HAP-1 (cell line): ENCODE measurements around the gene DIRAS2.
"Not testable (repeated sequence)": the region's sequence is repeated elsewhere in the genome, so short reads cannot be mapped to it uniquely, and the experiment has no call there.

Experiments used
- DNase-seq, 2 experiments: peaks; one replicate each; pipeline ENCODE4 v3.0.0-alpha.2; 2016 to 2020; ENCODE audit warnings: low spot score in 2 of 2
- H3K27me3 ChIP-seq: fragments of 250-450 bp; sonication (Bioruptor Pico); 2 replicates; pipeline ENCODE4 v1.5.1; 2020; ENCODE audit warnings: low read depth, mild to moderate bottlenecking, moderate library complexity
- H3K36me3 ChIP-seq: fragments of 250-450 bp; sonication (Bioruptor Pico); replicated peaks from 2 replicates; pipeline ENCODE4 v1.5.1; 2020; ENCODE audit warnings: mild to moderate bottlenecking
- H3K4me1 ChIP-seq: fragments of 250-450 bp; sonication (Bioruptor Pico); 2 replicates; pipeline ENCODE4 v1.5.1; 2020; ENCODE audit warnings: mild to moderate bottlenecking
- H3K4me3 ChIP-seq: fragments of 250-450 bp; sonication (Bioruptor Pico); 2 replicates; pipeline ENCODE4 v1.5.1; 2020; ENCODE audit warnings: mild to moderate bottlenecking, moderate library complexity
- H3K9me3 ChIP-seq: fragments of 250-450 bp; sonication (Bioruptor Pico); 2 replicates; pipeline ENCODE4 v1.5.1; 2020; ENCODE audit warnings: mild to moderate bottlenecking, moderate library complexity
- in situ Hi-C: fragments of 300-500 bp; cut with MboI; formaldehyde crosslinking; loops from 3 replicates; pipeline ENCODE4 v1.14.3; 2020; ENCODE audit warnings: low sequenced_read_pairs, inconsistent platforms, mixed read lengths

The DIRAS2 gene, protein sequence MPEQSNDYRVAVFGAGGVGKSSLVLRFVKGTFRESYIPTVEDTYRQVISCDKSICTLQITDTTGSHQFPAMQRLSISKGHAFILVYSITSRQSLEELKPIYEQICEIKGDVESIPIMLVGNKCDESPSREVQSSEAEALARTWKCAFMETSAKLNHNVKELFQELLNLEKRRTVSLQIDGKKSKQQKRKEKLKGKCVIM

DNA sequence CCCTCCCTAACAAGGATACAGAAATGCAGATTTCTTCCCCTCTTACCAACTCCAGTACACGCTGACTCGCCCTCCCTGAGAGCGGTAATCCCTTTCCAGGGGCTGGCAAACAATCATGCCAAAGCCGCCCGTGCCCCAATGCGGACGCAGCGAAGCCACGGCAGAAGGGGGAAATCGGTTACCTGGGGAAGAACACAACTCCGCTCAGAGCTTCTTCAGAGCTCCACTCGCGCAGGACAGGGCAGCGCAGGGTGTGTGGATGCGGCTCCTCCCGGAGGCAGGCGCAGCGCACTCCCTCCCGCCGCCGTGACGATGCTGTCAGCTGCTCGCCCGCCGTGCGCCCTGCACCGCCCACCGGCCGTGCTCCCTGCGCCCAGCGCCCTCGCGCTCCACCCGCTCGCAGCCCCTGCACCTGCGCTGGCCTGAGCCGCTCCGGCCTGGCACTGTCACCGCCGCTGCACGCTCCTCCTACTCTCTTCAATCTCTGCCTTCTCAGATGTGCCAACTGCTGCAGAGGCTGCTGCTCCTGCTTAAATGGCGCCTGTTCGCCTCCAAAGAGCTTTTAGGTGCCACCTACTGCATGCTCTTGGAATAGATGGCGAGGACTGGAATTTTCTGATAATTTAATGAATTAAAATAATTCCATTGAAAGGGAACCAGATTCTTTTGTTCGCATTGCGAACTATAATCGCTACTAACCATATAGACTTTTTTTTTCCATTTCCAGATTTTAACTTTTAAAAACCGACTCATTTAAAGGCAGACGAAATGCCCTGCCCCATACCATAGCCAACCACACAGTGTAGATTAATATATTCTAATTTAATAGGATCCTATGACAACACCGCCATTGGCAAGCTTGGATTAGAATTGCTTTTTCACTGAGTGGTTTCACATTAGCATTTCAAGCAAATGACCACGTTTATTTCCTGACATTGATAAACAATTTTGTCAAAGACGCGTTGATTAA is at the start of gene DIRAS2:
Gene DIRAS2 (minus strand): TSS at position 255 of the 970 bp plus-strand sequence. CDS start 28,997 bp downstream, outside the sequence.
- no peaks in the 10 kb centered on the region for H3K4me1 ChIP-seq
- no peaks in the 10 kb centered on the region for H3K36me3 ChIP-seq
- peak in 1 of 2 experiments; percentile 10 for DNase-seq
- in situ Hi-C loops, result no loop called here
- no peaks in the 10 kb centered on the region for H3K9me3 ChIP-seq
- H3K27me3 ChIP-seq, result peaks cover 16% of the 10 kb centered on the region
- H3K4me3 ChIP-seq, result no peak within 1 kb of the TSS

DNA sequence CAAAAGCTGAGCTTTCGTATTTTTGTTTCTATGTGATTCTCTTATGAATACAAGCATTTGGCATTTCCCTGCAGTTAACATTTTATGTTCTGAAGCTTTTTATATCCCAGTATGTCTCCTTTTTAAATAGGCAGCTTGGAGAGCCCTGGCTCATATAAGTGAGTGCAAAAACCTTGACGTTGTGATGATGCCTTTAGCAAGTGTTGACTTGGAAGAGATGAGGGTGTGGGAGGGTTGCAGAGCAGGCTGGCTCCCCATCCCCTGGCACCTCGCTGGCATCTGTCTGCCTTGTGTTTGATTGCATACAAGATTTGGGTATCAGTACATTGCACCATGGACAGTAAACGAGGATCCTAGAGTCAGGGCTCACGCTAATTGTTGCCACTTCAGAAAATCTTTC is 42.1 kb upstream of the DIRAS2 start:
- Histone ChIP-seq H3K27me3 (no peaks in the 10 kb centered on the region), H3K4me1 (no peaks in the 10 kb centered on the region), H3K36me3 (no peaks in the 10 kb centered on the region), H3K9me3 (no peaks in the 10 kb centered on the region), H3K4me3 (no peak overlapping the region)
- DNase-seq, result no peak
- in situ Hi-C loops, result no loop called here

DNA sequence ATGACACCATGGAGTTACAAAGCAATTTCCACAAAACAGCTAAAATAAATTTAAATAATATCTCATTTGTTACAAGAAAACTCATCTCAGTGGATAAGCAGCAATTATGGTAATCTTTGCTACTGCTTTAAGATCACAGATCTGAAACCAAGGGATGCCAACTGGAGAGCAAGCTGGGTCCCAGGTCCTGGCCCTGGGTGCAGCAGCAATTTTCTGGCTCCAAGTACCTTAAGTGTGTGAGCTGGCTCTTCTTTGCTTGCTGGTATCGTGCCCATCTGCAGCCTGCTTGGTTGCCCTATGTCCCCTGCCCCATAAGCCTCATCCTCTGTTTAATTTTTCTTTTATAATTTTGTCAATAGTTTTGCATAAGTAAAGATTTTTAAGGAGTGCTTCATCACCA is 41.5 kb upstream of the DIRAS2 start:
- H3K36me3 ChIP-seq, result no peaks in the 10 kb centered on the region
- H3K4me1 ChIP-seq, result no peaks in the 10 kb centered on the region
- no peak for DNase-seq
- no peak overlapping the region for H3K4me3 ChIP-seq
- no peaks in the 10 kb centered on the region for H3K9me3 ChIP-seq
- no peaks in the 10 kb centered on the region for H3K27me3 ChIP-seq
- in situ Hi-C loops, result no loop called here

DNA sequence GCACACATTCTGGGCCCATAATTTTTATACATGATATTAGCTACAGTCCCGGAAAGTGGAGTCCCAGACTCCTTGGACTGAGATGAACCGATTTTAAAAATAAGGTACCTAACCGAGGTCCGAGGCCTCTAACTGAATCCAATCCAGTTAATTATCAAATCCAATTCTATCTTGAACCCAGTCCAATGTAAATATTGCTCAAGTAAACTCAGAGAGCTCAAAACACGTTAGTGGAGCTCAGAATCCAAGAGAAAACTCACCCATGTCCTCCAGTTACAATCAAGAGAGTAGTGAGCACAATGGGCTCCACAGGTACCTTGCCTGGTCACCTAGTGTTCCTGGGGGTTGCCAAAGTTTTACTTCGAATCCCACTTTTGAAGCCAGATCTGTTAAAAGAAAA is 37.9 kb upstream of the DIRAS2 start:
- in situ Hi-C loops, result no loop called here
- H3K4me1 ChIP-seq, result no peaks in the 10 kb centered on the region
- no peaks in the 10 kb centered on the region for H3K27me3 ChIP-seq
- no peaks in the 10 kb centered on the region for H3K9me3 ChIP-seq
- no peaks in the 10 kb centered on the region for H3K36me3 ChIP-seq
- DNase-seq, result no peak
- H3K4me3 ChIP-seq, result no peak overlapping the region

DNA sequence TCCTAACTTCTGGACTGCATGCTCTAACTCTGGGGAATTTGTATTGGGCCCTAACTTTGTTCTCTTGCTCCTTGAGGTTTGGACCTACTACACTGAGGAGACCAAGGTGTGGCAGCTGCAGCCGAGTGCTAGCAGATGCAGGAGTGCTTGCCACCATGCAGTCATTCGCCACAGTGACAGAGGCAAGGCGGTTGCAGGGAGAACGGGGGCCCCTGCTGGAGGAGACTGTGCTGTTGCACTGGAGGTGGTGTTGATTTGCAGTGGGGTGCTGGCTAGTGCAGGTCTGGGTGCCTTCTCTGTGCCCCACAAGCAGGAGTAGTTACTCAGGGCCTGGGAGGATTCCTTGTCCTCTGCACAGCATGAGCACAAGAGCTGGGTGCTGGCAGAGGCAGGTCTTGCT is 22.4 kb upstream of the DIRAS2 start:
- no peak for DNase-seq
- H3K36me3 ChIP-seq, result no peaks in the 10 kb centered on the region
- H3K4me3 ChIP-seq, result no peak overlapping the region
- H3K9me3 ChIP-seq, result no peaks in the 10 kb centered on the region
- no peaks in the 10 kb centered on the region for H3K27me3 ChIP-seq
- no peaks in the 10 kb centered on the region for H3K4me1 ChIP-seq
- in situ Hi-C loops, result no loop called here

- H3K4me1 ChIP-seq, result no peaks in the 10 kb centered on the region
- H3K9me3 ChIP-seq, result no peaks in the 10 kb centered on the region
- no peaks in the 10 kb centered on the region for H3K36me3 ChIP-seq
- peak in 1 of 2 experiments; percentile 3 for DNase-seq
- H3K4me3 ChIP-seq, result no peak overlapping the region
- in situ Hi-C loops, result no loop called here
- no peaks in the 10 kb centered on the region for H3K27me3 ChIP-seq
These were observed 17.2 kb upstream of the DIRAS2 start for GRCh38 chr9:90659650-90660364.

GRCh38 chr9:90658783-90659182 is 16.2 kb upstream of the DIRAS2 start:
- no peak for DNase-seq
- no peaks in the 10 kb centered on the region for H3K27me3 ChIP-seq

DNA sequence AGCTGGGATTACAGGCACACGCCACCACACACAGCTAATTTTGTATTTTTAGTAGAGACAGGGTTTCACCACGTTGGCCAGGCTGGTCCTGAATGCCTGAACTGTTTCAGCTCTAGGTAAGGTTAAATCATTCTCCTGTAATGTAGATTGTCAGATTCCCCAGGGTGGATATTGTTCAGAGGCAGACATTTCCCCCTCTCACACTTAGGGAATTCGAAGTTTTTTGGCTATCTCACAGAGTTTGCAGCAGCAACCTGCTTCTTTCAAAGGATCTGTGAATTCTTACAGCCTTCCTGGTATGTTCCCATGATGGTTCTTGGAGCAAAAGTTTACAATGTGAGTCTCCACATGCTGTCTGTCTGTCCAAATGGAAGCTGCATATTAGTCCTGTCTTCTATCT is 15.6 kb upstream of the DIRAS2 start:
- no peaks in the 10 kb centered on the region for H3K27me3 ChIP-seq
- no peak for DNase-seq
- no peaks in the 10 kb centered on the region for H3K36me3 ChIP-seq
- no peaks in the 10 kb centered on the region for H3K9me3 ChIP-seq
- H3K4me1 ChIP-seq, result no peaks in the 10 kb centered on the region
- in situ Hi-C loops, result no loop called here
- no peak overlapping the region for H3K4me3 ChIP-seq

More at GRCh38 chr9:90658783-90659182, 16.2 kb upstream of the DIRAS2 start:
- in situ Hi-C loops, result no loop called here
- Histone ChIP-seq H3K9me3 (no peaks in the 10 kb centered on the region), H3K4me3 (no peak overlapping the region), H3K4me1 (no peaks in the 10 kb centered on the region), H3K36me3 (no peaks in the 10 kb centered on the region)

GRCh38 chr9:90656876-90657275 is 14.3 kb upstream of the DIRAS2 start:
- H3K4me3 ChIP-seq, H3K36me3 ChIP-seq, H3K4me1 ChIP-seq, DNase-seq, H3K9me3 ChIP-seq, H3K27me3 ChIP-seq, in situ Hi-C loops: not testable (repeated sequence)

GRCh38 chr9:90651246-90651645 is 8.6 kb upstream of the DIRAS2 start:
- Histone ChIP-seq H3K9me3 (no peaks in the 10 kb centered on the region), H3K36me3 (no peaks in the 10 kb centered on the region), H3K27me3 (no peaks in the 10 kb centered on the region), H3K4me1 (no peaks in the 10 kb centered on the region), H3K4me3 (no peak overlapping the region)
- no peak for DNase-seq
- in situ Hi-C loops, result no loop called here

DNA sequence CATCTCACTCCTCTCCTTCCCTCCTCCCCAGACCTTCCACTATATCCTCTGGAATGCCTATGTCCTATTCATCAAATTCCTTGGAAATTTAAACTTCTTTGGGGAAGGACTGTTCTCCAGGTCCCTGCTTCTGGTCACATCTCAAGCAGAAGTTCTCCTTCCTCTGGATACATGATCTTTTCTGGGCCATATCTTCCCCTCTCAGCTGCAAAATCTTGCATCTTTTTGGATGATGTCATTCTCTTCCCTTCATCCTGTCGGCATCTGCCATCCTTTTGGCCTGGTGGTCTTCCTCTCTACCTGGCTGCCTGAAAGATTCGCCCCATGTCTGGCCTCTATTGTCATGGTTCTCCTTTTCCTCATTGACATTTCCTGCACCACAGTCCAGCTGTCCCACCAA is 5.2 kb upstream of the DIRAS2 start:
- Histone ChIP-seq H3K27me3 (peaks cover 6% of the 10 kb centered on the region), H3K4me3 (no peak overlapping the region), H3K9me3 (no peaks in the 10 kb centered on the region), H3K36me3 (no peaks in the 10 kb centered on the region), H3K4me1 (no peaks in the 10 kb centered on the region)
- DNase-seq, result no peak
- in situ Hi-C loops, result no loop called here

- H3K4me1 ChIP-seq, result no peaks in the 10 kb centered on the region
- H3K36me3 ChIP-seq, result no peaks in the 10 kb centered on the region
- H3K27me3 ChIP-seq, result peaks cover 16% of the 10 kb centered on the region
- DNase-seq, result no peak
- H3K4me3 ChIP-seq, result no peak overlapping the region
- no peaks in the 10 kb centered on the region for H3K9me3 ChIP-seq
- in situ Hi-C loops, result no loop called here
These were observed 3.1 kb upstream of the DIRAS2 start for GRCh38 chr9:90645721-90646120.

DNA sequence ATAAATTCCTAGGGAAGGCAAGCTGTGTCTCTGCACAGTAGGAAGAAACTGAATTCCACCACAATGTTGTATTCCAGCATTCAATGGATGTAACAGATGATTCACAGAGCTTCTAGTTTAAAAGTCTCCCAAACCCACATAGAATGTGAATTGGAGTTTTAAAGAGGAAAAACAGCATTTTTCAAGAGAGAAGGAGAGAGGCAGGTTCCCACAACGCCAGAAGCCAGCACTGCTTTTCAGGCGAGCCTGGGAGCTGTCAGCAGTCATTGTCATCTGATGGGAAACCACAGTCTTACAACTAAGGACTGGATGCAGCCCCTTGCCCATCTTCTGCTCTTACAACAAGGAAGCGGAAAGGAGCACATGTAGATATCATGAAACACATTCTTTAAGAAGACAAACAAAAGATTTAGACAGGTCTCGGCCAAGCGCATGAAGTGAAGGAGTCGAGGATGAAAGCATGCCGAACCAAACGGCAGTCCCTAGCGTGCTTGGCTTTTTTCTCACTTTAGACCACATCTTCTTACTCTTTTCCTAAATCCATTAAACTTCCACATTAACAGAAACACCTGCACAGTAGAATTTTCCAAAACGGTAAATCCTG is 638 bp downstream of the DIRAS2 start:
- Histone ChIP-seq H3K4me3 (no peak overlapping the region), H3K4me1 (no peaks in the 10 kb centered on the region), H3K36me3 (no peaks in the 10 kb centered on the region), H3K27me3 (peaks cover 16% of the 10 kb centered on the region), H3K9me3 (no peaks in the 10 kb centered on the region)
- in situ Hi-C loops, result no loop called here
- no peak for DNase-seq
